C4-2B (cell line): ENCODE data around the gene GLI3.

Experiments
- H3K27ac ChIP-seq: fragments of 450-650 bp; 2 replicates; pipeline ENCODE4 v1.5.1; 2017
- ZFX ChIP-seq: fragments of 450-650 bp; IDR thresholded peaks from 2 replicates; pipeline ENCODE4 v1.6.1; 2017
- TF ChIP-seq, protein P1 (sequence below): fragments of 450-650 bp; conservative IDR thresholded peaks from 2 replicates; pipeline ENCODE4 v1.5.1; 2017; ENCODE audit warnings: mild to moderate bottlenecking

GLI3 gene

DNA sequence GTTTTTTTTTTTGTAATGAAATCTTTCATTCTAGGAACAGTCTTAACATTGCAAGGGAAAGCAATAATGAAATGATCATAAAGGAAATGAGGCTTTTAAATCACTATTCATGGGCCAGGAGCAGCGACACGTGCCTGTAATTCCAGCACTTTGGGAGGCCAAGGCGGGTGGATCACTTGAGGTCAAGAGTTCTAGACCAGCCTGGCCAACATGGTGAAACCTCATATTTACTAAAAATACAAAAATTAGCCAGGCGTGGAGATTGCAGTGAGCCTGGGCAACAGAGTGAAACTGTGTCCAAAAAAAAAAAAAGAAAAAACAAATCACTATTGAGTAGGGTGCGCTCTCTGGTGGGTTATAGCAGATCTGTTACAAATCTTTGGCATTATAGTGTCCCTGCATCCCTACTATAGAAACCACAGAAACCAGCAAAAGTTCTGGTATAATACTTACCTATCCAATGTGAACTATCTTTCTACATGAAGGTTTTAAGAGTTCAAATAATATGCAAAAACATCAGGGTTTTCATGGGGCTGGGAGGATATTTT lies 72.1 kb downstream of the GLI3 start:
- no peak overlapping the region for H3K27ac ChIP-seq
- TF ChIP-seq, protein P1, sequence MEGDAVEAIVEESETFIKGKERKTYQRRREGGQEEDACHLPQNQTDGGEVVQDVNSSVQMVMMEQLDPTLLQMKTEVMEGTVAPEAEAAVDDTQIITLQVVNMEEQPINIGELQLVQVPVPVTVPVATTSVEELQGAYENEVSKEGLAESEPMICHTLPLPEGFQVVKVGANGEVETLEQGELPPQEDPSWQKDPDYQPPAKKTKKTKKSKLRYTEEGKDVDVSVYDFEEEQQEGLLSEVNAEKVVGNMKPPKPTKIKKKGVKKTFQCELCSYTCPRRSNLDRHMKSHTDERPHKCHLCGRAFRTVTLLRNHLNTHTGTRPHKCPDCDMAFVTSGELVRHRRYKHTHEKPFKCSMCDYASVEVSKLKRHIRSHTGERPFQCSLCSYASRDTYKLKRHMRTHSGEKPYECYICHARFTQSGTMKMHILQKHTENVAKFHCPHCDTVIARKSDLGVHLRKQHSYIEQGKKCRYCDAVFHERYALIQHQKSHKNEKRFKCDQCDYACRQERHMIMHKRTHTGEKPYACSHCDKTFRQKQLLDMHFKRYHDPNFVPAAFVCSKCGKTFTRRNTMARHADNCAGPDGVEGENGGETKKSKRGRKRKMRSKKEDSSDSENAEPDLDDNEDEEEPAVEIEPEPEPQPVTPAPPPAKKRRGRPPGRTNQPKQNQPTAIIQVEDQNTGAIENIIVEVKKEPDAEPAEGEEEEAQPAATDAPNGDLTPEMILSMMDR: no peak
- TF ChIP-seq ZFX: no peak

GRCh38 chr7:42162560-42163325 lies 74.3 kb downstream of the GLI3 start:
- no peak overlapping the region for H3K27ac ChIP-seq
- no peak for TF ChIP-seq ZFX
- TF ChIP-seq, protein P1: no peak

DNA sequence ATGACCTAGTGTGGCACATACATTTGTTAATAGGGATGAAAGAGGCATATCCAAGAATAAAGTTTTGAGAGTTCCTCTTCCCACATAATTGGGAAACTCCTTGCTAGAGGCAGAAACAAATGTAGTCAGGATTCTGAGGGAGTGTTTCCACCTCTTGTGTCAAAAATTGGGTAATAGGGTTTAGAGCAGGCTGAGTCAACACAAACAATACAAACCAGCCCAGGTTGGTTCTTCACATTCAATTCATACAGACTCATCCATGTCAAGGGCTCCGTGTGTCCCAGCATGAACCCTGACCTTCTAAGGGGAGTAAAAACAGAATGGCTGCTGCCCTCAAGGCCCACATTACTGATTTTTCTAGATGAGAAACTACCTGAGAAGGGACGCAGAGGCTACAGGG lies 75.3 kb downstream of the GLI3 start:
- no peak for TF ChIP-seq ZFX
- TF ChIP-seq, protein P1: no peak
- no peak overlapping the region for H3K27ac ChIP-seq

DNA sequence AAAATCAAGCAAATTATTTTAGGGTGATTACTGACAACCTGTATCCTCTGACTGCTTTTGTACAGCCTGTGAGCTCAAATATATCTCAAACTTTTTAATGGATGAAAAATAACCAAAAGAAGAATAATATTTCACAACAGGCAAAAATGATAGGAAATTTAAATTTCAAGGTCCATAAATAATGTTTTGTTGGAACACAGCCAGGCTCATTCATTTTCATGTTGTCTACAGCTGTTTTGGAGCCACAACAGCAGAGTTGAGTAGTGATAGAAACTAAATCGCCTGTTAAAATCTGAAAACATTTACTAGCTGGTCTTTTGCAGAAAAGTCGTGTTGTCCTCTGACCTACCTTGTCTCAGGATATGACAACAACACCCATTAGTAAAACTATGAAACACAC lies 75.9 kb downstream of the GLI3 start:
- TF ChIP-seq ZFX: no peak
- TF ChIP-seq, protein P1: no peak
- H3K27ac ChIP-seq: no peak overlapping the region

DNA sequence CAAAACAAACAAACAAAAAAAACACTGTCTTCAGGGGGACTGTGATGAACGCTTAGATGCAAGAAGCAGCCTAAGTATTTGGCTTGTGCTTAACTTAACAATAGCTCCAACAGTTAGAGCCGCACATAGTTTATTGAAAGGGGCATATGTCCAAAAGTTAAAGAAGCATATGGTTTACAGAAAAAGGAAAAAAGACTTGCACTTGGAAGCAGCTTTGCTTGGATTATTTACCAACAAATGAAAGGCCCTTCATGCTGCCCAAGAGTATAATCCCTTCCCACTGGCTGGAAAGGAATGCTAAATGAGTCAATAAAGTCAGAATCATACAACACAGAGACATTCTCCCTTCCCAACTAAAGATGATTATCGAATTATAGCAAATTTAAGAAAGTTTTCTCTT lies 77.9 kb downstream of the GLI3 start:
- H3K27ac ChIP-seq: no peak overlapping the region
- TF ChIP-seq ZFX: no peak
- TF ChIP-seq, protein P1: no peak

DNA sequence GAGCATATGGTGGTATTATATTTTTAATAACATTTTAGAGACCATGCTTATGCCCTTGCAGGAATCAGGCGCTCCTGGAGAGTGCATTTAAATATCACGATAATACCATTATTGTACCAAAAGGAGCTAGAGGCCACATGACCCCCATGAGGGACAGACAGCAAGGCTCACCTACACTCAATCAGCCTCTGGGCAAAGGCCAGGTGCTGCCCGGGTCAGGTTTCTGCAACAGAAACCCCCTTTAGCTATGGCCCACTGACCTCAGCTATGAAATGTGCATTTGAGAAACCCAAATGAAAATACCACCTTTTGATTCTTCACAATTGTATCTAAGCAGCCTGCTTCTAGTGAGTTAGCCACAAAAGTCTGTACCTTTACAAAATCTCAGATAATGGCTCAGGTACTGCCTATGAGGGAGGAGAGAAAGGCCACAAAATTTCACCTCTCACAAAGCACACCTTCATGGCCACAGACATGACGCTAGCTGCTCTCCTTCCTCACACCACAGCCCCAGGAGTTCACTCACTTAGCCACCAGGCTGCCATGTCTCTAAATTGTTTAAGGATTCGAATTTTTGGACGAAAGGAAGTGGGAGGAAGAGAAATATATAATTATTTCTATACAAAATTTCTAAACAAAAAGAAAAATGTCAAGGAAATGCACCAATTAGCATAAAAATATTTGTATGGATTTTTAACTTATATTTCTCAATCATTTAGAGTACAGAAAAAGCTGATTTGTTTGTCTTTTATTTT lies 79.9 kb downstream of the GLI3 start:
- no peak for TF ChIP-seq ZFX
- TF ChIP-seq, protein P1: no peak
- H3K27ac ChIP-seq: no peak overlapping the region

DNA sequence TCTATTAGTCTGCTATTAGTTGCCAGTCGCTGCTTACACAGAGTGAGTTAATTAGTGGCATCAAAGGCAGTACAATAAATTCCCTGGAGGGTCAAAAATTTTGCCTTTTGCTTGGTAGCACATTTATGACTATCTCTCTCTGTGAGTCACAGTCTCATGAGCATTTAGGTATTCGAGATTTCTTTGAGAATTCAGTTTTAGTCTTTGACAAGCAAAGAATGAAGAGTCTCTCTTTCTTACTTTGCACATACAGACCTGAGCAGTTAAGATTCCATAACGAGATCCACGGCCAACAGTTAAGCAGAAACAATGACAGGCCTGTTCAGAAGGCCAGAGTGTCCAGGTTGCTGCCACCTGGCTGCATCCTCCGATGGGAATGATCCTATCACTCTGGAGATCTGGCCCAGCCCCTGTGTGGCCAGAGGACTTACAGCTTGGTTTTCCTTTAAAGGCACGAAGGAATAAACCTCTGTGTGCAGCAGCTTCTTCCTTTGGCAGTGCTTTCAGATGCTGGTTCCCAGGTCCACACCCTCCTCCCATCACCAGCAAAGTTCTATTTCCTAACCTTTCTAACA lies 80.6 kb downstream of the GLI3 start:
- no peak overlapping the region for H3K27ac ChIP-seq
- TF ChIP-seq, protein P1: no peak
- TF ChIP-seq ZFX: no peak
